ENCODE results near the gene CFAP70. TPM values are rescaled to one million over a fixed set of nuclear protein-coding genes. Genes with fewer than 3 reads are reported as not detected.

CFAP70 gene
- total RNA-seq, 1 experiment from 2014 or later: 0.31 TPM

GRCh38 chr10:73252445-73253224 is 106.0 kb downstream of the CFAP70 start, which contains the start of gene MRPS16 (continued):
- TF ChIP-seq ZNF532 (CRISPR knock-in tag; IDR thresholded peaks at IDR 0.05; ENCODE audit: borderline replicate concordance) (no peak), E2F5 (CRISPR knock-in tag; IDR thresholded peaks at IDR 0.05) (peak; percentile 45; the same call in 1 of the 2 replicates), EMX1 (CRISPR knock-in tag; IDR thresholded peaks at IDR 0.05) (no peak), AR (CRISPR knock-in tag; IDR thresholded peaks at IDR 0.05) (no peak), KAT7 (CRISPR knock-in tag; IDR thresholded peaks at IDR 0.05; ENCODE audit: borderline replicate concordance) (no peak), JAZF1 (CRISPR knock-in tag; IDR thresholded peaks at IDR 0.05) (no peak), MXD4 (CRISPR knock-in tag; IDR thresholded peaks at IDR 0.05; ENCODE audit: borderline replicate concordance) (no peak), NR1H2 (CRISPR knock-in tag; IDR thresholded peaks at IDR 0.05) (no peak), ARID4B (CRISPR knock-in tag; IDR thresholded peaks at IDR 0.05; ENCODE audit: borderline replicate concordance) (peak; percentile 90; the same call in 1 of the 2 replicates), NR2C2 (CRISPR knock-in tag; IDR thresholded peaks at IDR 0.05) (peak; percentile 94), ESRRA (CRISPR knock-in tag; IDR thresholded peaks at IDR 0.05; ENCODE audit: borderline replicate concordance) (no peak; the same call in 1 of the 2 replicates), ZNF281 (CRISPR knock-in tag; IDR thresholded peaks at IDR 0.05) (no peak), GRHL2 (CRISPR knock-in tag; IDR thresholded peaks at IDR 0.05; ENCODE audit: insufficient replicate concordance, severe bottlenecking) (no peak), ZNF232 (CRISPR knock-in tag; IDR thresholded peaks at IDR 0.05) (no peak), ZNF512 (CRISPR knock-in tag; IDR thresholded peaks at IDR 0.05; ENCODE audit: borderline replicate concordance) (no peak), USF1 (CRISPR knock-in tag; IDR thresholded peaks at IDR 0.05) (peak; percentile 58; the same call in 1 of the 2 replicates), CBFB (CRISPR knock-in tag; IDR thresholded peaks at IDR 0.05; ENCODE audit: low read depth) (no peak), CREB1 (CRISPR knock-in tag; IDR thresholded peaks at IDR 0.05) (no peak), ATF3 (CRISPR knock-in tag; conservative IDR thresholded peaks at IDR 0.05) (no peak)

All from WTC11 (cell line).